HepG2 (cell line): ENCODE data around the gene KLF7. TPM values are rescaled to one million over a fixed set of nuclear protein-coding genes. Genes with fewer than 3 reads are reported as not detected.

Experiments
- FOXA1 ChIP-seq, 2 experiments: fragments of 450-650 bp in 1 of 2; sonication (generic) in 1 of 2; formaldehyde crosslinking in 1 of 2; IDR thresholded peaks; 2 replicates each; pipeline versions ENCODE4 v1.4.0 to v1.6.1; 2016 to 2020; ENCODE audit warnings: missing genetic modification reagents in 1 of 2
- IRX3 ChIP-seq: sonication (generic); formaldehyde crosslinking; IDR thresholded peaks from 2 replicates; pipeline ENCODE4 v1.8.1; 2023; ENCODE audit warnings: mild to moderate bottlenecking, low read depth, missing genetic modification reagents, borderline replicate concordance
- MEIS2 ChIP-seq: sonication (generic); formaldehyde crosslinking; IDR thresholded peaks from 2 replicates; pipeline ENCODE4 v1.9.0; 2021; ENCODE audit warnings: mild to moderate bottlenecking, missing genetic modification reagents
- NFE2 ChIP-seq: sonication (generic); formaldehyde crosslinking; IDR thresholded peaks from 2 replicates; pipeline ENCODE4 v1.4.0; 2020; ENCODE audit warnings: missing genetic modification reagents
- SPEN ChIP-seq: sonication (generic); formaldehyde crosslinking; IDR thresholded peaks from 2 replicates; pipeline ENCODE4 v1.5.1; 2020; ENCODE audit warnings: low read depth, mild to moderate bottlenecking, missing genetic modification reagents
- STAG1 ChIP-seq: sonication (generic); formaldehyde crosslinking; IDR thresholded peaks from 2 replicates; pipeline ENCODE4 v1.4.0; 2020; ENCODE audit warnings: missing genetic modification reagents
- ZC3H4 ChIP-seq: sonication (generic); formaldehyde crosslinking; IDR thresholded peaks from 2 replicates; pipeline ENCODE4 v1.4.0; 2020; ENCODE audit warnings: missing genetic modification reagents, borderline replicate concordance
- ZNF451 ChIP-seq: sonication (generic); formaldehyde crosslinking; IDR thresholded peaks from 2 replicates; pipeline ENCODE4 v1.5.0; 2020; ENCODE audit warnings: mild to moderate bottlenecking, missing genetic modification reagents
- ZNF790 ChIP-seq: sonication (generic); formaldehyde crosslinking; IDR thresholded peaks from 2 replicates; pipeline ENCODE4 v1.8.0; 2022; ENCODE audit warnings: missing genetic modification reagents, mild to moderate bottlenecking, borderline replicate concordance
- ZSCAN22 ChIP-seq: sonication (generic); formaldehyde crosslinking; IDR thresholded peaks from 2 replicates; pipeline ENCODE4 v1.4.0; 2020; ENCODE audit warnings: mild to moderate bottlenecking, missing genetic modification reagents
- polyA plus RNA-seq, 8 experiments: library from polyadenylated mRNA; depleted of rRNA in 3 of 8; stranded (reverse) in 7 of 8; unstranded in 1 of 8; fragments of >200 nt; fragmentation: Illumina TruSeq in 4 of 8; extraction: Trizol in 4 of 8; gene quantifications; 2 replicates each; pipeline versions ENCODE4 v1.2.1 to v1.2.3, GENCODE V29; 2011 to 2016; ENCODE audit warnings: low read depth in 4 of 8, missing spikeins in 1 of 8, mixed read lengths in 1 of 8; ENCODE audit not compliant: insufficient read depth in 1 of 8
- total RNA-seq, 5 experiments: library from RNA; depleted of rRNA; stranded (reverse); fragments of >200 nt; fragmentation: Illumina TruSeq; extraction: Trizol; gene quantifications; 2 replicates each; pipeline ENCODE4 v1.2.3, GENCODE V29; 2016; ENCODE audit warnings: low read depth in 1 of 5
- TF ChIP-seq, protein P1 (sequence below): sonication (generic); formaldehyde crosslinking; conservative IDR thresholded peaks from 2 replicates; pipeline ENCODE4 v1.4.0; 2020; ENCODE audit warnings: missing genetic modification reagents
- TF ChIP-seq, protein P2 (sequence below): IDR thresholded peaks from 2 replicates; pipeline ENCODE4 v1.6.1; 2016
- TF ChIP-seq, protein P3 (sequence below): fragments of 450-650 bp; IDR thresholded peaks from 2 replicates; pipeline ENCODE4 v1.6.1; 2017; ENCODE audit warnings: mild to moderate bottlenecking
- TF ChIP-seq, protein P4 (sequence below), 2 experiments: fragments of 450-650 bp in 1 of 2; sonication (generic) in 1 of 2; formaldehyde crosslinking; IDR thresholded peaks; 2 replicates each; pipeline versions ENCODE4 v1.5.0 to v1.8.0; 2020 to 2022; ENCODE audit warnings: mild to moderate bottlenecking in 1 of 2, missing genetic modification reagents in 1 of 2
- TF ChIP-seq, protein P5 (sequence below): sonication (generic); formaldehyde crosslinking; IDR thresholded peaks from 2 replicates; pipeline ENCODE4 v1.4.0; 2020; ENCODE audit warnings: missing genetic modification reagents, borderline replicate concordance
- TF ChIP-seq, protein P6 (sequence below): sonication (generic); formaldehyde crosslinking; IDR thresholded peaks from 2 replicates; pipeline ENCODE4 v1.4.0; 2020; ENCODE audit warnings: missing genetic modification reagents
- TF ChIP-seq, protein P7 (sequence below): sonication (generic); formaldehyde crosslinking; IDR thresholded peaks from 2 replicates; pipeline ENCODE4 v1.4.0; 2020; ENCODE audit warnings: mild to moderate bottlenecking, low read depth, missing genetic modification reagents

KLF7 gene
- total and polyA plus RNA-seq, 2 of the 13 experiments (the other 11 are each of a cell fraction or from before 2014, with no cell fraction given) = 2.6 to 5.4 TPM

DNA sequence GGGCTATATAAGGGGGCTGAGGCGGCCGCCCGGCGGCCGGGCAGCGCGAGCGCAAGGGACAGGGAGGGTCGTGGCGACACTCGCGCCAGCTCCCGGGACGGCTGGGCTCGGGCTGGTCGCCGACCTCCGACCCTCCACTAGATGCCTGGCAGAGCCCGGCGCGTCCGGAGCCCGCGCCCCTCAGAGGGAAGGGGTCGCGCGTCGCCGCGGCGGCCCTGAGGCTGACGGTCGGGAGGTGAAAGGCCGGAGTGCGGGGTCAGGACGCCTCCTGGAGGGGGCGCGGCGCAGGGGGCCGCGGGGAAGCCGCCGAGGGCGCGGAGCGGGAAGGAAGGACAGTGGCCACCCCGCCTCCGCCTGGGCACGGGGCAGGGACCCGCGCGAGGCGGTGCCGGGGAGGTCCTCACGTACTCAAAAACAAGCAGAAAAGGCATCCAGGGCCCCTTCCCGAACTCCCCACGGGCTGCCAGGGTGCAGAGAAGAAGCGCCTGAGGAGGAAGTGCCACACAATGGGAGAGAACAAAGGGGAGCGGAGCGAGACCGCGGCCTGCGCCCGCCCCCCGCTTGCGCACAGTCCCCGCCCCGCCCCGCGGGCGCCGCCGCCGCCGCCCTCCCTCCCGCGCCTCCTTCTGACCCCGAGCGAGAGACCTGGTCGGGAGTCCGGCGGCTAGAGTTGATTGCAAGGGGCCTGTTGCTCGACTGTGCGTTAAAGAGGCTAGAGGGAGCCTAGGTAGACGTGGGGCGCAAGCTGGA lies 776 bp upstream of the KLF7 start (continued):
- TF ChIP-seq, protein P1, sequence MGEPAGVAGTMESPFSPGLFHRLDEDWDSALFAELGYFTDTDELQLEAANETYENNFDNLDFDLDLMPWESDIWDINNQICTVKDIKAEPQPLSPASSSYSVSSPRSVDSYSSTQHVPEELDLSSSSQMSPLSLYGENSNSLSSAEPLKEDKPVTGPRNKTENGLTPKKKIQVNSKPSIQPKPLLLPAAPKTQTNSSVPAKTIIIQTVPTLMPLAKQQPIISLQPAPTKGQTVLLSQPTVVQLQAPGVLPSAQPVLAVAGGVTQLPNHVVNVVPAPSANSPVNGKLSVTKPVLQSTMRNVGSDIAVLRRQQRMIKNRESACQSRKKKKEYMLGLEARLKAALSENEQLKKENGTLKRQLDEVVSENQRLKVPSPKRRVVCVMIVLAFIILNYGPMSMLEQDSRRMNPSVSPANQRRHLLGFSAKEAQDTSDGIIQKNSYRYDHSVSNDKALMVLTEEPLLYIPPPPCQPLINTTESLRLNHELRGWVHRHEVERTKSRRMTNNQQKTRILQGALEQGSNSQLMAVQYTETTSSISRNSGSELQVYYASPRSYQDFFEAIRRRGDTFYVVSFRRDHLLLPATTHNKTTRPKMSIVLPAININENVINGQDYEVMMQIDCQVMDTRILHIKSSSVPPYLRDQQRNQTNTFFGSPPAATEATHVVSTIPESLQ = no peak
- TF ChIP-seq SPEN (CRISPR knock-in tag) (0 out of 2 replicates have a peak, but pooled peaks have one; percentile 53), NFE2 (no peak), ZNF451 (CRISPR knock-in tag) (peak; percentile 84), ZC3H4 (CRISPR knock-in tag) (peak; percentile 86; the same call in 1 of the 2 replicates), ZNF790 (CRISPR knock-in tag) (peak; percentile 44; the same call in 1 of the 2 replicates), MEIS2 (CRISPR knock-in tag) (no peak), FOXA1 (IDR thresholded peaks at IDR 0.05) (no peak), FOXA1 (CRISPR knock-in tag; IDR thresholded peaks at IDR 0.05) (no peak), STAG1 (CRISPR knock-in tag) (no peak), IRX3 (CRISPR knock-in tag) (peak; percentile 92), ZSCAN22 (CRISPR knock-in tag) (0 out of 2 replicates have a peak, but pooled peaks have one; percentile 42)
- TF ChIP-seq, protein P2, sequence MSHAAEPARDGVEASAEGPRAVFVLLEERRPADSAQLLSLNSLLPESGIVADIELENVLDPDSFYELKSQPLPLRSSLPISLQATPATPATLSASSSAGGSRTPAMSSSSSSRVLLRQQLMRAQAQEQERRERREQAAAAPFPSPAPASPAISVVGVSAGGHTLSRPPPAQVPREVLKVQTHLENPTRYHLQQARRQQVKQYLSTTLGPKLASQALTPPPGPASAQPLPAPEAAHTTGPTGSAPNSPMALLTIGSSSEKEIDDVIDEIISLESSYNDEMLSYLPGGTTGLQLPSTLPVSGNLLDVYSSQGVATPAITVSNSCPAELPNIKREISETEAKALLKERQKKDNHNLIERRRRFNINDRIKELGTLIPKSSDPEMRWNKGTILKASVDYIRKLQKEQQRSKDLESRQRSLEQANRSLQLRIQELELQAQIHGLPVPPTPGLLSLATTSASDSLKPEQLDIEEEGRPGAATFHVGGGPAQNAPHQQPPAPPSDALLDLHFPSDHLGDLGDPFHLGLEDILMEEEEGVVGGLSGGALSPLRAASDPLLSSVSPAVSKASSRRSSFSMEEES (CRISPR knock-in tag) = no peak
- TF ChIP-seq, protein P3, sequence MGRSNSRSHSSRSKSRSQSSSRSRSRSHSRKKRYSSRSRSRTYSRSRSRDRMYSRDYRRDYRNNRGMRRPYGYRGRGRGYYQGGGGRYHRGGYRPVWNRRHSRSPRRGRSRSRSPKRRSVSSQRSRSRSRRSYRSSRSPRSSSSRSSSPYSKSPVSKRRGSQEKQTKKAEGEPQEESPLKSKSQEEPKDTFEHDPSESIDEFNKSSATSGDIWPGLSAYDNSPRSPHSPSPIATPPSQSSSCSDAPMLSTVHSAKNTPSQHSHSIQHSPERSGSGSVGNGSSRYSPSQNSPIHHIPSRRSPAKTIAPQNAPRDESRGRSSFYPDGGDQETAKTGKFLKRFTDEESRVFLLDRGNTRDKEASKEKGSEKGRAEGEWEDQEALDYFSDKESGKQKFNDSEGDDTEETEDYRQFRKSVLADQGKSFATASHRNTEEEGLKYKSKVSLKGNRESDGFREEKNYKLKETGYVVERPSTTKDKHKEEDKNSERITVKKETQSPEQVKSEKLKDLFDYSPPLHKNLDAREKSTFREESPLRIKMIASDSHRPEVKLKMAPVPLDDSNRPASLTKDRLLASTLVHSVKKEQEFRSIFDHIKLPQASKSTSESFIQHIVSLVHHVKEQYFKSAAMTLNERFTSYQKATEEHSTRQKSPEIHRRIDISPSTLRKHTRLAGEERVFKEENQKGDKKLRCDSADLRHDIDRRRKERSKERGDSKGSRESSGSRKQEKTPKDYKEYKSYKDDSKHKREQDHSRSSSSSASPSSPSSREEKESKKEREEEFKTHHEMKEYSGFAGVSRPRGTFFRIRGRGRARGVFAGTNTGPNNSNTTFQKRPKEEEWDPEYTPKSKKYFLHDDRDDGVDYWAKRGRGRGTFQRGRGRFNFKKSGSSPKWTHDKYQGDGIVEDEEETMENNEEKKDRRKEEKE = no peak
- TF ChIP-seq, protein P4, sequence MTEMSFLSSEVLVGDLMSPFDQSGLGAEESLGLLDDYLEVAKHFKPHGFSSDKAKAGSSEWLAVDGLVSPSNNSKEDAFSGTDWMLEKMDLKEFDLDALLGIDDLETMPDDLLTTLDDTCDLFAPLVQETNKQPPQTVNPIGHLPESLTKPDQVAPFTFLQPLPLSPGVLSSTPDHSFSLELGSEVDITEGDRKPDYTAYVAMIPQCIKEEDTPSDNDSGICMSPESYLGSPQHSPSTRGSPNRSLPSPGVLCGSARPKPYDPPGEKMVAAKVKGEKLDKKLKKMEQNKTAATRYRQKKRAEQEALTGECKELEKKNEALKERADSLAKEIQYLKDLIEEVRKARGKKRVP (CRISPR knock-in tag; IDR thresholded peaks at IDR 0.05) = no peak
- TF ChIP-seq, protein P5, sequence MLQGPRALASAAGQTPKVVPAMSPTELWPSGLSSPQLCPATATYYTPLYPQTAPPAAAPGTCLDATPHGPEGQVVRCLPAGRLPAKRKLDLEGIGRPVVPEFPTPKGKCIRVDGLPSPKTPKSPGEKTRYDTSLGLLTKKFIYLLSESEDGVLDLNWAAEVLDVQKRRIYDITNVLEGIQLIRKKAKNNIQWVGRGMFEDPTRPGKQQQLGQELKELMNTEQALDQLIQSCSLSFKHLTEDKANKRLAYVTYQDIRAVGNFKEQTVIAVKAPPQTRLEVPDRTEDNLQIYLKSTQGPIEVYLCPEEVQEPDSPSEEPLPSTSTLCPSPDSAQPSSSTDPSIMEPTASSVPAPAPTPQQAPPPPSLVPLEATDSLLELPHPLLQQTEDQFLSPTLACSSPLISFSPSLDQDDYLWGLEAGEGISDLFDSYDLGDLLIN (CRISPR knock-in tag) = no peak
- TF ChIP-seq, protein P6, sequence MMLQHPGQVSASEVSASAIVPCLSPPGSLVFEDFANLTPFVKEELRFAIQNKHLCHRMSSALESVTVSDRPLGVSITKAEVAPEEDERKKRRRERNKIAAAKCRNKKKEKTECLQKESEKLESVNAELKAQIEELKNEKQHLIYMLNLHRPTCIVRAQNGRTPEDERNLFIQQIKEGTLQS (CRISPR knock-in tag) = no peak
- TF ChIP-seq, protein P7, sequence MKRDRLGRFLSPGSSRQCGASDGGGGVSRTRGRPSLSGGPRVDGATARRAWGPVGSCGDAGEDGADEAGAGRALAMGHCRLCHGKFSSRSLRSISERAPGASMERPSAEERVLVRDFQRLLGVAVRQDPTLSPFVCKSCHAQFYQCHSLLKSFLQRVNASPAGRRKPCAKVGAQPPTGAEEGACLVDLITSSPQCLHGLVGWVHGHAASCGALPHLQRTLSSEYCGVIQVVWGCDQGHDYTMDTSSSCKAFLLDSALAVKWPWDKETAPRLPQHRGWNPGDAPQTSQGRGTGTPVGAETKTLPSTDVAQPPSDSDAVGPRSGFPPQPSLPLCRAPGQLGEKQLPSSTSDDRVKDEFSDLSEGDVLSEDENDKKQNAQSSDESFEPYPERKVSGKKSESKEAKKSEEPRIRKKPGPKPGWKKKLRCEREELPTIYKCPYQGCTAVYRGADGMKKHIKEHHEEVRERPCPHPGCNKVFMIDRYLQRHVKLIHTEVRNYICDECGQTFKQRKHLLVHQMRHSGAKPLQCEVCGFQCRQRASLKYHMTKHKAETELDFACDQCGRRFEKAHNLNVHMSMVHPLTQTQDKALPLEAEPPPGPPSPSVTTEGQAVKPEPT (CRISPR knock-in tag) = no peak
